PC-9 (cell line): ENCODE data around the gene CARNS1.

Experiments
- CTCF ChIP-seq: fragments of 200-600 bp; sonication (generic); conservative IDR thresholded peaks from 2 replicates; pipeline ENCODE4 v1.6.1; 2017; ENCODE audit warnings: mixed run types, antibody characterized with exemption, mild to moderate bottlenecking, moderate library complexity
- EZH2 ChIP-seq: fragments of 200-600 bp; sonication (generic); IDR thresholded peaks from 2 replicates; pipeline ENCODE4 v1.8.0; 2017; ENCODE audit warnings: antibody characterized with exemption, low read depth

GRCh38 chr11:67456068-67456705 lies 40.7 kb downstream of the CARNS1 start:
- TF ChIP-seq CTCF (no peak), EZH2 (no peak)
